ENCODE results near the gene ZNF488. TPM values are rescaled to one million over a fixed set of nuclear protein-coding genes. Genes with fewer than 3 reads are reported as not detected.

Gene ZNF488
- total RNA-seq, 1 experiment from 2014 or later, result 5.6 TPM

- Histone ChIP-seq H3K27me3 (replicated peaks; ENCODE audit: control insufficient read depth, insufficient read depth, low read length) (no peaks in the 10 kb centered on the region), H3K36me3 (ENCODE audit: control insufficient read depth, insufficient read depth, low read length) (no peaks in the 10 kb centered on the region), H3K9me3 (no peaks in the 10 kb centered on the region), H3K4me1 (no peaks in the 10 kb centered on the region), H3K4me3 (ENCODE audit: low read depth, low read length) (no peak overlapping the region)
- no peaks in the 10 kb centered on the region for H3K36me3 Mint-ChIP-seq (ENCODE audit: insufficient read depth, unreplicated experiment)
- DNase-seq, result peak in 1 of 2 experiments; percentile 18
- no peaks in the 10 kb centered on the region for H3K9me3 Mint-ChIP-seq (ENCODE audit: unreplicated experiment)
- H3K4me3 Mint-ChIP-seq (ENCODE audit: unreplicated experiment), result no peak overlapping the region
- peaks cover 17% of the 10 kb centered on the region for H3K27me3 Mint-ChIP-seq (ENCODE audit: insufficient read depth, unreplicated experiment)
- TF ChIP-seq CTCF (IDR thresholded peaks at IDR 0.05; ENCODE audit: insufficient read depth in 1 of 2, low read depth in 1 of 2, low read length in 1 of 2, severe bottlenecking in 1 of 2, unreplicated experiment in 1 of 2), result no peak
- no peaks in the 10 kb centered on the region for H3K4me1 Mint-ChIP-seq (ENCODE audit: low read depth, unreplicated experiment)
- ChIA-PET POLR2A (no interaction called here), CTCF (interaction anchor here (1.0 to 1.6 kb wide), 7 partner anchors 8 to 316 kb away, joined by 3 to 10 read pairs (median 5); partner anchors contain the start of gene ZNF488)
- no TSS peak for BruUV-seq (replicated peaks)
- no peak overlapping the region for H3K27ac Mint-ChIP-seq (ENCODE audit: unreplicated experiment)
- intact Hi-C loops (cut with micrococcal nuclease; ENCODE audit: unreplicated experiment), result no loop called here
Measured at GRCh38 chr10:47339759-47340607, 44.1 kb downstream of the ZNF488 start.

- CTCF ChIA-PET, result interaction anchor here (1.6 kb wide), 1 partner anchor 292 kb away, joined by 6 read pairs; no protein-coding TSS in a partner anchor
- no peaks in the 10 kb centered on the region for H3K4me1 ChIP-seq
- TF ChIP-seq CTCF (IDR thresholded peaks at IDR 0.05; ENCODE audit: insufficient read depth in 1 of 2, low read depth in 1 of 2, low read length in 1 of 2, severe bottlenecking in 1 of 2, unreplicated experiment in 1 of 2), result no peak
Measured at GRCh38 chr10:47339186-47339735, 44.8 kb downstream of the ZNF488 start.

GRCh38 chr10:47337310-47337709 is 46.8 kb downstream of the ZNF488 start:
- peaks cover 28% of the 10 kb centered on the region for H3K27me3 Mint-ChIP-seq (ENCODE audit: insufficient read depth, unreplicated experiment)
- no peaks in the 10 kb centered on the region for H3K27me3 ChIP-seq (replicated peaks; ENCODE audit: control insufficient read depth, insufficient read depth, low read length)
- POLR2A ChIA-PET, result no interaction called here
- DNase-seq, result peak in 1 of 2 experiments; percentile 7
- no peaks in the 10 kb centered on the region for H3K36me3 Mint-ChIP-seq (ENCODE audit: insufficient read depth, unreplicated experiment)
- H3K4me3 Mint-ChIP-seq (ENCODE audit: unreplicated experiment), result no peak overlapping the region
- intact Hi-C loops (cut with micrococcal nuclease; ENCODE audit: unreplicated experiment), result no loop called here
- no peak for TF ChIP-seq CTCF (IDR thresholded peaks at IDR 0.05; ENCODE audit: insufficient read depth in 1 of 2, low read depth in 1 of 2, low read length in 1 of 2, severe bottlenecking in 1 of 2, unreplicated experiment in 1 of 2)
- CTCF ChIA-PET, result interaction anchor here (0.6 kb wide), 1 partner anchor 25 kb away, joined by 3 read pairs; no protein-coding TSS in a partner anchor
- H3K4me1 ChIP-seq, result no peaks in the 10 kb centered on the region
- no TSS peak for BruUV-seq (replicated peaks)
- no peak overlapping the region for H3K27ac Mint-ChIP-seq (ENCODE audit: unreplicated experiment)
- H3K36me3 ChIP-seq (ENCODE audit: control insufficient read depth, insufficient read depth, low read length), result no peaks in the 10 kb centered on the region
- no peaks in the 10 kb centered on the region for H3K9me3 Mint-ChIP-seq (ENCODE audit: unreplicated experiment)
- H3K9me3 ChIP-seq, result no peaks in the 10 kb centered on the region
- no peak overlapping the region for H3K4me3 ChIP-seq (ENCODE audit: low read depth, low read length)
- no peaks in the 10 kb centered on the region for H3K4me1 Mint-ChIP-seq (ENCODE audit: low read depth, unreplicated experiment)

More at GRCh38 chr10:47339186-47339735, 44.8 kb downstream of the ZNF488 start:
- Mint-ChIP-seq H3K4me1 (ENCODE audit: low read depth, unreplicated experiment) (no peaks in the 10 kb centered on the region), H3K4me3 (ENCODE audit: unreplicated experiment) (no peak overlapping the region), H3K27me3 (ENCODE audit: insufficient read depth, unreplicated experiment) (peaks cover 21% of the 10 kb centered on the region), H3K27ac (ENCODE audit: unreplicated experiment) (no peak overlapping the region), H3K9me3 (ENCODE audit: unreplicated experiment) (no peaks in the 10 kb centered on the region), H3K36me3 (ENCODE audit: insufficient read depth, unreplicated experiment) (no peaks in the 10 kb centered on the region)
- Histone ChIP-seq H3K27me3 (replicated peaks; ENCODE audit: control insufficient read depth, insufficient read depth, low read length) (no peaks in the 10 kb centered on the region), H3K9me3 (no peaks in the 10 kb centered on the region), H3K36me3 (ENCODE audit: control insufficient read depth, insufficient read depth, low read length) (no peaks in the 10 kb centered on the region), H3K4me3 (ENCODE audit: low read depth, low read length) (no peak overlapping the region)
- intact Hi-C loops (cut with micrococcal nuclease; ENCODE audit: unreplicated experiment), result no loop called here
- POLR2A ChIA-PET, result no interaction called here
- peak in 1 of 2 experiments; percentile 26 for DNase-seq
- BruUV-seq (replicated peaks), result no TSS peak

All from Caco-2 (cell line).